Stimulated activated CD4-positive, alpha-beta T cell treated with anti-CD3 and anti-CD28 coated beads, Interleukin-4, amount 100 ng/mL, for 4 hours (primary cell): ENCODE data around the gene RPLP1.

Experiments
- DNase-seq, 2 experiments: peaks; one replicate each; pipeline ENCODE4 v3.0.0-alpha.2; 2020

RPLP1 gene

GRCh38 chr15:69499521-69500211, 47.0 kb downstream of the RPLP1 start:
- no peak for DNase-seq

- no peak for DNase-seq
These were observed 47.7 kb downstream of the RPLP1 start for GRCh38 chr15:69500339-69500738.

GRCh38 chr15:69501456-69501855, 48.8 kb downstream of the RPLP1 start:
- DNase-seq, result no peak

- no peak for DNase-seq
These were observed 49.9 kb downstream of the RPLP1 start for GRCh38 chr15:69502470-69503045.

GRCh38 chr15:69504352-69505040, 51.9 kb downstream of the RPLP1 start:
- DNase-seq, result no peak
